Gastrocnemius medialis (tissue), 4 donors: ENCODE measurements around the gene CRACDL.

Experiments used
- POLR2A ChIP-seq, 2 donors: fragments of 450-650 bp; IDR thresholded peaks; one replicate each; pipeline ENCODE4 v1.6.1; 2017; ENCODE audit warnings: antibody characterized with exemption in 2 of 2, mild to moderate bottlenecking in 2 of 2, moderate library complexity in 2 of 2
- TF ChIP-seq, protein P1 (sequence below), 5 experiments: fragments of 450-650 bp in 3 of 5; fragments of 200-600 bp in 2 of 5; sonication (generic) in 2 of 5; IDR thresholded peaks in 4 of 5; conservative IDR thresholded peaks in 1 of 5; 1 replicate in 4 of 5; 2 replicates in 1 of 5; pipeline ENCODE4 v1.5.1; 2016 to 2019; ENCODE audit warnings: antibody characterized with exemption in 5 of 5, mild to moderate bottlenecking in 3 of 5, moderate library complexity in 3 of 5

- TF ChIP-seq, protein P1, sequence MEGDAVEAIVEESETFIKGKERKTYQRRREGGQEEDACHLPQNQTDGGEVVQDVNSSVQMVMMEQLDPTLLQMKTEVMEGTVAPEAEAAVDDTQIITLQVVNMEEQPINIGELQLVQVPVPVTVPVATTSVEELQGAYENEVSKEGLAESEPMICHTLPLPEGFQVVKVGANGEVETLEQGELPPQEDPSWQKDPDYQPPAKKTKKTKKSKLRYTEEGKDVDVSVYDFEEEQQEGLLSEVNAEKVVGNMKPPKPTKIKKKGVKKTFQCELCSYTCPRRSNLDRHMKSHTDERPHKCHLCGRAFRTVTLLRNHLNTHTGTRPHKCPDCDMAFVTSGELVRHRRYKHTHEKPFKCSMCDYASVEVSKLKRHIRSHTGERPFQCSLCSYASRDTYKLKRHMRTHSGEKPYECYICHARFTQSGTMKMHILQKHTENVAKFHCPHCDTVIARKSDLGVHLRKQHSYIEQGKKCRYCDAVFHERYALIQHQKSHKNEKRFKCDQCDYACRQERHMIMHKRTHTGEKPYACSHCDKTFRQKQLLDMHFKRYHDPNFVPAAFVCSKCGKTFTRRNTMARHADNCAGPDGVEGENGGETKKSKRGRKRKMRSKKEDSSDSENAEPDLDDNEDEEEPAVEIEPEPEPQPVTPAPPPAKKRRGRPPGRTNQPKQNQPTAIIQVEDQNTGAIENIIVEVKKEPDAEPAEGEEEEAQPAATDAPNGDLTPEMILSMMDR (IDR thresholded peaks at IDR 0.05 in 4 of 5, conservative IDR thresholded peaks at IDR 0.05 in 1 of 5), result no peak
- no peak for TF ChIP-seq POLR2A (IDR thresholded peaks at IDR 0.05)
Observed at GRCh38 chr2:98768384-98769113, 167.5 kb downstream of the CRACDL start.
